HG02571 (cell line): ENCODE data around the gene SLC25A20.

Experiments
- ATAC-seq: cut with Tn5 transposase; IDR thresholded peaks from one replicate; pipeline ENCODE4 v1.9.1; 2021; ENCODE audit warnings: mild to moderate bottlenecking, moderate library complexity; ENCODE audit not compliant: unreplicated experiment

Gene SLC25A20

GRCh38 chr3:48899273-48899672 is 591 bp upstream of the SLC25A20 start:
- ATAC-seq = no peak

- ATAC-seq = no peak
Observed at GRCh38 chr3:48897460-48898376, 964 bp downstream of the SLC25A20 start.

- ATAC-seq = no peak
Observed at GRCh38 chr3:48896936-48897335, 1.7 kb downstream of the SLC25A20 start.

GRCh38 chr3:48894516-48894915 is 4.2 kb downstream of the SLC25A20 start:
- no peak for ATAC-seq

GRCh38 chr3:48891606-48892005 is 7.1 kb downstream of the SLC25A20 start:
- ATAC-seq = no peak

GRCh38 chr3:48885753-48886152 is 12.9 kb downstream of the SLC25A20 start:
- no peak for ATAC-seq

- no peak for ATAC-seq
Observed at GRCh38 chr3:48881652-48882114, 17.0 kb downstream of the SLC25A20 start.

GRCh38 chr3:48881006-48881405 is 17.7 kb downstream of the SLC25A20 start:
- ATAC-seq = no peak

GRCh38 chr3:48879994-48880377 is 18.7 kb downstream of the SLC25A20 start:
- ATAC-seq = no peak

- no peak for ATAC-seq
Observed at GRCh38 chr3:48879307-48879993, 19.2 kb downstream of the SLC25A20 start.

- no peak for ATAC-seq
Observed at GRCh38 chr3:48877671-48878070, 21.0 kb downstream of the SLC25A20 start.

- no peak for ATAC-seq
Observed at GRCh38 chr3:48863122-48863521, 35.6 kb downstream of the SLC25A20 start.

- ATAC-seq = no peak
Observed at GRCh38 chr3:48859206-48859605, 39.5 kb downstream of the SLC25A20 start.

- no peak for ATAC-seq
Observed at GRCh38 chr3:48858709-48859108, 40.0 kb downstream of the SLC25A20 start.

GRCh38 chr3:48857641-48858040 is 41.0 kb downstream of the SLC25A20 start:
- ATAC-seq = no peak

GRCh38 chr3:48856469-48856868 is 42.2 kb downstream of the SLC25A20 start:
- no peak for ATAC-seq

GRCh38 chr3:48855681-48856447 is 42.8 kb downstream of the SLC25A20 start:
- no peak for ATAC-seq

- no peak for ATAC-seq
Observed at GRCh38 chr3:48852151-48852550, 46.5 kb downstream of the SLC25A20 start.

- no peak for ATAC-seq
Observed at GRCh38 chr3:48851407-48851806, 47.3 kb downstream of the SLC25A20 start.

- ATAC-seq = no peak
Observed at GRCh38 chr3:48848816-48849515, 49.7 kb downstream of the SLC25A20 start.
